ENCODE results near the gene CD44.

Gene CD44

GRCh38 chr11:35139722-35140282 is 831 bp downstream of the CD44 start:
- no peak for DNase-seq (ENCODE audit: low read depth)

GRCh38 chr11:35141071-35141470 is 2.1 kb downstream of the CD44 start:
- DNase-seq (ENCODE audit: low read depth), result no peak

GRCh38 chr11:35141571-35141971 is 2.6 kb downstream of the CD44 start:
- DNase-seq (ENCODE audit: low read depth), result no peak

GRCh38 chr11:35142481-35143075 is 3.6 kb downstream of the CD44 start:
- no peak for DNase-seq (ENCODE audit: low read depth)

GRCh38 chr11:35143297-35144135 is 4.5 kb downstream of the CD44 start:
- DNase-seq (ENCODE audit: low read depth), result no peak

- DNase-seq (ENCODE audit: low read depth), result peak; percentile 77
Measured at GRCh38 chr11:35144136-35144741, 5.3 kb downstream of the CD44 start.

GRCh38 chr11:35144806-35145205 is 5.8 kb downstream of the CD44 start:
- DNase-seq (ENCODE audit: low read depth), result no peak

GRCh38 chr11:35145271-35145670 is 6.3 kb downstream of the CD44 start:
- DNase-seq (ENCODE audit: low read depth), result no peak

GRCh38 chr11:35146074-35146521 is 7.1 kb downstream of the CD44 start:
- DNase-seq (ENCODE audit: low read depth), result no peak

- DNase-seq (ENCODE audit: low read depth), result no peak
Measured at GRCh38 chr11:35146711-35147110, 7.7 kb downstream of the CD44 start.

- no peak for DNase-seq (ENCODE audit: low read depth)
Measured at GRCh38 chr11:35147235-35147634, 8.3 kb downstream of the CD44 start.

GRCh38 chr11:35148163-35148837 is 9.3 kb downstream of the CD44 start:
- DNase-seq (ENCODE audit: low read depth), result no peak

GRCh38 chr11:35150454-35150853 is 11.5 kb downstream of the CD44 start:
- no peak for DNase-seq (ENCODE audit: low read depth)

GRCh38 chr11:35151241-35151640 is 12.3 kb downstream of the CD44 start:
- no peak for DNase-seq (ENCODE audit: low read depth)

GRCh38 chr11:35151683-35152280 is 12.8 kb downstream of the CD44 start:
- DNase-seq (ENCODE audit: low read depth), result no peak

- no peak for DNase-seq (ENCODE audit: low read depth)
Measured at GRCh38 chr11:35152575-35152974, 13.6 kb downstream of the CD44 start.

GRCh38 chr11:35153280-35153679 is 14.3 kb downstream of the CD44 start:
- DNase-seq (ENCODE audit: low read depth), result no peak

- DNase-seq (ENCODE audit: low read depth), result no peak
Measured at GRCh38 chr11:35154952-35155351, 16.0 kb downstream of the CD44 start.

- no peak for DNase-seq (ENCODE audit: low read depth)
Measured at GRCh38 chr11:35155677-35156076, 16.7 kb downstream of the CD44 start.

- DNase-seq (ENCODE audit: low read depth), result no peak
Measured at GRCh38 chr11:35157814-35158700, 19.1 kb downstream of the CD44 start.

Data from GM04504 (cell line).